Activated naive CD4-positive, alpha-beta T cell treated with anti-CD3 and anti-CD28 coated beads, Interleukin-2, amount 10 ng/mL, durations not matched to agents 7 days and 5 days (primary cell): ENCODE results near the gene SMYD5.
A peak's percentile ranks its signal among the peaks of the same experiment; 100 is the strongest.
"Not testable (repeated sequence)": the region's sequence is repeated elsewhere in the genome, so short reads cannot be mapped to it uniquely, and the experiment has no call there.

Source experiments
- CTCF ChIA-PET: fragments of 350-600 bp; sonication (Branson Sonifier 250); formaldehyde crosslinking; loops from one replicate; lab custom pipeline; 2021; ENCODE audit warnings: antibody characterized with exemption; lab: Charles Lee
- DNase-seq: peaks from one replicate; pipeline ENCODE4 v3.0.0-alpha.2; 2020
- H3K27ac Mint-ChIP-seq: one replicate; pipeline ENCODE4 v1.8.0; 2021; ENCODE audit warnings: mild to moderate bottlenecking, moderate library complexity, mixed read lengths
- H3K27me3 Mint-ChIP-seq: one replicate; pipeline ENCODE4 v1.8.0; 2021; ENCODE audit warnings: mild to moderate bottlenecking, mixed read lengths
- H3K36me3 Mint-ChIP-seq: one replicate; pipeline ENCODE4 v1.8.0; 2021; ENCODE audit warnings: mixed read lengths
- H3K4me1 Mint-ChIP-seq: one replicate; pipeline ENCODE4 v1.8.0; 2021; ENCODE audit warnings: mixed read lengths
- H3K4me3 Mint-ChIP-seq: one replicate; pipeline ENCODE4 v1.8.0; 2021; ENCODE audit warnings: mild to moderate bottlenecking, moderate library complexity, mixed read lengths
- H3K9me3 Mint-ChIP-seq: one replicate; pipeline ENCODE4 v1.8.0; 2021; ENCODE audit warnings: mixed read lengths

SMYD5 gene

DNA sequence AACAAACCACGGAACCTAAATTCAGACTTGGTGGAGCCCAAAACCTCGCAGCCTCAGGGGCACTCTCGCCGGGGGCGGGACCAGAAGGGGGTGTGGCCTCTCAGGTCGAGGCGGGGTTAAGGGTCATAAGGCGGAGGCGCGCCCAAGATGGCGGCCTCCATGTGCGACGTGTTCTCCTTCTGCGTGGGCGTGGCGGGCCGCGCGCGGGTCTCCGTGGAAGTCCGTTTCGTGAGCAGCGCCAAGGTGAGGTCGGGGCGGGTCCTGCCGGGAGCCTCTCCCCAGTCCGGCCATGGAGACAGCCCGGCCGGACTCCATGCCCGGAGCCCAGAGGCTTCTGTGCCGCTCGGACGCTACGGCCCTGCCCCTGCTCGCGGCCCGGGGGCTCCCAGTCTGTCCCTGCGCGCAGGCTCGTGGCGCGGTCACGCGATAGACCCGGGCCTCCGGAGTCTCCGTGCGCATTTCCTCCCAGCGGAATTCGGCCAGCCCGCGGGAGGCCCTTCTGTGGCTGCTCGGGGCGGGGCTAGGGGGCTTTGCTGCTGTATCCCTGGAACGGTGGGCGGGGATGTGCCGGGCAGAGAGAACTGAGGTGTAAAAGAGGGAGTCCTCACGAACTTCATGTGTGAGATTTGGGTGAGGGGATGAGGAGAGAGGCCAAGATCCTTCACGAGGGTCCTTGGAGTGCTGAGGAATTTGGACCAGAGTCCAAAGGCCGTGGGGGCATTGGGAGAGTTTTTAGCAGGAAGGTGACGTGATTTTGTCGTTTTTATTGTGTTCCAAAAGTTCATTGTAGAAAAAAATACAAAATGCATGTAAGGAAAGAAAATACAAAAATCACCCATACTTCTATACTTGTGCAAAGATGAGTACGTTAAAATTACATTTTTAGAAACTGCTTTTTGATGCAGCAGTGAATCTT is at the start of gene SMYD5:
Gene SMYD5, plus strand, starts transcription at position 126 of the 916 bp plus-strand sequence. Its CDS starts 22 bp downstream, at position 148.
- CTCF ChIA-PET: interaction anchor here (0.6 to 4.5 kb wide), 9 partner anchors 17 to 321 kb away, joined by 3 to 28 read pairs (median 6); partner anchors contain the start of gene PRADC1
- Mint-ChIP-seq H3K4me3 (peak within 1 kb of the TSS; percentile 92), H3K4me1 (peaks cover 32% of the 10 kb centered on the region)

DNA sequence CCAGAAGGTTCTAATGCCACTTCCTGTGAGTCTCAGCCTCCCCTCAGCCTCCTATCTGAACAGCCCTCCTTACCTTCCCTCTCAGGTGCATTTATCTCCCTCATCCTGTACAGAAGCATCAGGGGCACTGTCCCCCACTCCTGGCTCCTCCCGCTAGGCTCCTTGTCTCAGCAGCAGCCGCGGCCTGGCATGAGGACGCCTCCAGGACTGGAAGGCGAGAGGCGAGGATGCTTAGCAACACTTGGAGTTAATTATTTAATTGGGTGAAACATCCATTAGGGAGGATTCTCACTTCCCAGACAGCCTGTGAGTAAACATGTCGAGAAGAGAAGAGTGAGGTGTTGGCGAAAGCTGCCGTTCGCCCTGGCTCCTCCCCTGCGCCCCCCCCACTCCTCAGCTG is 48.1 kb upstream of the SMYD5 start:
- H3K9me3 Mint-ChIP-seq, H3K27ac Mint-ChIP-seq, H3K4me1 Mint-ChIP-seq, H3K36me3 Mint-ChIP-seq, DNase-seq, H3K4me3 Mint-ChIP-seq, CTCF ChIA-PET: not testable (repeated sequence)
- H3K27me3 Mint-ChIP-seq: peaks cover 16% of the 10 kb centered on the region

More for the DNA sequence above, at the start of gene SMYD5:
- H3K27ac Mint-ChIP-seq: peak within 1 kb of the TSS; percentile 91
- peak; percentile 95 for DNase-seq
- no peaks in the 10 kb centered on the region for H3K9me3 Mint-ChIP-seq
- no peaks in the 10 kb centered on the region for H3K36me3 Mint-ChIP-seq
- peaks cover 6% of the 10 kb centered on the region for H3K27me3 Mint-ChIP-seq

DNA sequence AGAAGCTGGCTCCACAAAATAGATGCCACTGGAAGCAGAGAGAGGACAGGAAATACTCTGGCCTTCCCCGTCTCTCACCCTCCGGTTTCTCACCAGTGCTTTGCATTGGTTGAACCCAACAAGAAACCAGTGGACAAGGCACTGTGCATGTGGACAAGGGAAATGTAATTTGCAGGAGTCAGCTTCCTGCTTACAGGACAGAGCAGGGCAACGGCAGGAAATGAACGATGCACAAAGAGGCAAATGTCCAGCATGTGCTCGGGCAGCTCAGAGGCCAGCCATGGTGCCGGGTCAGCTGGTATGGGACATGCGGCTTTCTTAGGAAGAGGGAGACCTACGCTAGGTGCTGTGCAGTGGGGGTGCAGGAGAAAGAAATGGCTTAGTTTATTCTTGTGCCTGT is 47.2 kb upstream of the SMYD5 start:
- H3K36me3 Mint-ChIP-seq, H3K9me3 Mint-ChIP-seq, H3K4me3 Mint-ChIP-seq, H3K27ac Mint-ChIP-seq, H3K4me1 Mint-ChIP-seq, CTCF ChIA-PET, DNase-seq: not testable (repeated sequence)
- peaks cover 17% of the 10 kb centered on the region for H3K27me3 Mint-ChIP-seq

DNA sequence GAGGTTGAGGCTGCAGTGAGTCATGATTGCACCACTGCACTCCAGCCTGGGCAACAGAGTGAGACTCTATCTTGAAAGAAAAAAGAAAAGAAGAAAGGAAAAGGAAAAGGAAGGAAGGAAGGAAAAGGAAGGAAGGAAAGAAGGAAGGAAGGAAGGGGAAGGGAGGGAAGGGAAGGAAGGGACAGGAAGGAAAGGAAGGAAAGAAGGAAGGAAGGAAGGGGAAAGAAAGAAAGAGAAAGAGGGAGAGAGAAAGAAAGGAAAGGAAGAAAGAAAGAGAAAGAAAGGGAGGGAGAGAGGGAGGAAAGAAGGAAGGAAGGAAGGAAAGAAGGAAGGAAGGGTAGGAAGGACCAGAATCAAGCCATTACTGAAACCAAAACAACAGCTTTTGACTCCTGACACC is 45.7 kb upstream of the SMYD5 start:
- H3K4me3 Mint-ChIP-seq, H3K4me1 Mint-ChIP-seq, DNase-seq, H3K36me3 Mint-ChIP-seq, H3K27ac Mint-ChIP-seq, CTCF ChIA-PET, H3K9me3 Mint-ChIP-seq: not testable (repeated sequence)
- peaks cover 32% of the 10 kb centered on the region for H3K27me3 Mint-ChIP-seq

DNA sequence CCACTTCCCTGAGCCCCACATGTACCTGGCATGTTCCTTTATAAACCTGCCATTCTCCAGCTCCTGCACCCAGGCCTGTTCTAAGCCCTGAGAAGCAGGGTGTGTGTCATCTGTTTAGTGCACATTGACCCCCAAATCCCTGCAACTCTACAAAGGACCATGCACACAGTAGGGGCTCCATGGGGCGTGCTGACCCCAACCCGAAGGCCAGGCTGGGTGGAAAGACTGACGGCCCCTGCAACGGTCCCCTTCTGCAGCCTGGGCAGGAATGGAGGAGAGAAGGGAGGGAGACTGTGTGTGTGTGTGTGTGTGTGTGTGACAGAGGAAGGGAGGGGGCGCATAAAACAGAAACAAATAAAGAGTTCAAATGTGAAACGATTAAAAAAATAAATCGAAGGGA is 43.7 kb upstream of the SMYD5 start:
- CTCF ChIA-PET, H3K4me1 Mint-ChIP-seq, H3K27ac Mint-ChIP-seq, H3K9me3 Mint-ChIP-seq, H3K4me3 Mint-ChIP-seq, DNase-seq, H3K36me3 Mint-ChIP-seq: not testable (repeated sequence)
- H3K27me3 Mint-ChIP-seq: peaks cover 52% of the 10 kb centered on the region

DNA sequence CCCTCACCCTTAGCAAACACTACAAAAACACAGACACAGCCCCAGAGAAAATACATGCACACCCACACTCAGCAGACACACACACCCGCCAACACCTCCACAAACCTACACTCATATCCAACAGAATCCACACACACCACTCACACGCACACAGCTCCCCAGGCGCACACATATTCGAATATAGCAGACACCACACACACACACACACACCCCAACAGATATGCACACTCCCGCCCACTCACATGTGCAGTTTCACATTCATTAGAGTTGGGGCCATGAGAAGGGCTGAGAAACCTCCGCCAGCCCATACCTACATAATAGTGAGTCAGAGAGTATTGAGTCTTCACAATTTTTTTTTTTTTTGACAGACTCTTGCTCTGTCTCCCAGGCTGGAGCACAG is 41.1 kb upstream of the SMYD5 start:
- peak; percentile 27 for DNase-seq
- CTCF ChIA-PET: no interaction called here
- no peaks in the 10 kb centered on the region for H3K36me3 Mint-ChIP-seq
- H3K4me3 Mint-ChIP-seq: no peak overlapping the region
- H3K27ac Mint-ChIP-seq: no peak overlapping the region
- H3K9me3 Mint-ChIP-seq: no peaks in the 10 kb centered on the region
- H3K27me3 Mint-ChIP-seq: peaks cover 78% of the 10 kb centered on the region
- peaks cover 13% of the 10 kb centered on the region for H3K4me1 Mint-ChIP-seq

DNA sequence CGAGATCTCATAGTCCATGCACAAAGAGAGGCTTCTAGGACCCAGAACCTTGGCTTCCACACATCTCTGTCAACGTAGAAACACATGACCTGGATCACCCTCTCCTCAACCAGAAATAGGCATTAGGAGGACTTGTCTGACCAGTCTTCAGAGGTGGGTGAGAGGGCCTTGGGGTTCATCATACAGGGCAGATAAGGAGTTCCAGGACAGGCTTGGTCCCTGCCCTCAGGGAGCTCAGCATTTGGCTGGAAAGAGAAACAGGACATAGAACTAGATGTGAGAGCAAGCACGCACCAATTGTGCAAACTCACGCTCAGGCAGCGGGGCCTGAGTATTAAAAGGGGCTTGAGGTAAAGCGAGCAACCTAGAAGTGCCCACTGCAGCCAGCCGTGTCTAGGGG is 40.3 kb upstream of the SMYD5 start:
- H3K27ac Mint-ChIP-seq: no peak overlapping the region
- peaks cover 13% of the 10 kb centered on the region for H3K4me1 Mint-ChIP-seq
- H3K36me3 Mint-ChIP-seq: no peaks in the 10 kb centered on the region
- no peak overlapping the region for H3K4me3 Mint-ChIP-seq
- no peak for DNase-seq
- peaks cover 81% of the 10 kb centered on the region for H3K27me3 Mint-ChIP-seq
- H3K9me3 Mint-ChIP-seq: no peaks in the 10 kb centered on the region
- CTCF ChIA-PET: interaction anchor here (1.5 kb wide), 1 partner anchor 89 kb away, joined by 3 read pairs; no protein-coding TSS in a partner anchor

DNA sequence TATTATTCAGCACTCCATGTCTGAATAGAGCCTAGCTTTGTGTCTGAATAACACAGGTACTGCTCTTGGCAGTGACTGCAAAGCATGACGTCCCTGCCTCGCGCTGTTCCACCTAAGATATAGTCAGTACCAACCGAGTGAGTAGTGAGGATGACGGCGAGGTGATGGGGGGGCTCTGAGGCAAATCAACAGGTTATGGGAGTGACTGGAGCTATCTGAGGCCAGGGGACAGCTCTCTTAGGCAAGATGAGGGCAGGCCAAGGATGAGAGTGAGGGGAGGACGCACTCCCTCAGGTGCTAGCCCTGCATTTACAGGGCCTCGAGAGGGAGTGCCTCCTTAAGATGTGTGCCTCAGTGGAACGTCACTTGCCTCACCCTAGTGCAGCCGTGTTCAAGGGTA is 39.8 kb upstream of the SMYD5 start:
- Mint-ChIP-seq H3K27ac (no peak overlapping the region), H3K36me3 (no peaks in the 10 kb centered on the region), H3K4me1 (peaks cover 13% of the 10 kb centered on the region), H3K4me3 (no peak overlapping the region), H3K9me3 (no peaks in the 10 kb centered on the region), H3K27me3 (peaks cover 79% of the 10 kb centered on the region)
- CTCF ChIA-PET: interaction anchor here (0.7 to 4.5 kb wide), 3 partner anchors 38 to 281 kb away, joined by 3 to 51 read pairs (median 3); no protein-coding TSS in a partner anchor
- no peak for DNase-seq

DNA sequence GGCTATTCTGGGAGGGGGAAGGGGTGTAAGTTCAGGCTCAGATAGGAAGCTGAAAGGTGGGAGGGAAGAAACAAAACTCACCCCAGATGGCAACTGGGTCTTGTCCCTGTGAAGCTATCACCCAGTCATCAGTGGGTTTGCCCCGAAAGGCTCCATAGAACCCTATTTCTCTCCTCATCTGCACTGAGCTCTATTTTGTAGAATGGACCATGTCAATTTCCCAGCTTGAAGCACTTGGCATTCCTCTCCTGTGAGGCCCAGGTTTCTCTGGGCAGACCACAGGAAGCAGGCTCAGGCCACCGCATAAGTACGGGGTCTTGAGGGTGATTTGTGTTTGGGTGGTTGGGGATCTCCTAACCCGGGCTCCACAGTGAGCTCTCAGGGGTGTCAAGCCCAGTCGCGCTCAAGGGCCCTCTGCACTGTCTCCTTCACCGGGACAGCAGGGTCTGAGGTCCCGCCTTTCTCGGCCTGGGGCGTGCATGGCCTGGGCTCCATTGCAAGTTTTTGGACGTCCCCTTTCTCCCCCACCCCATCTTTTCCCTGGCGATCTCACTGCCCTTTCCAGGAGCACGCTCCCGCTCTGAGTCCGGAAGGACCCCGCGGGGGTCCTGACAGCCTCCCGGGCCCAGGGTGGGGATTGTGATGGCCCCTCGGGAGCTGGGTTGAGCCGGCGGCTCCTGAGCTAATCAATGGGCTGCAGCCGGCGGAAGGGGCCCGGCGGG is 38.9 kb upstream of the SMYD5 start:
- H3K9me3 Mint-ChIP-seq: no peaks in the 10 kb centered on the region
- peaks cover 13% of the 10 kb centered on the region for H3K4me1 Mint-ChIP-seq
- CTCF ChIA-PET: interaction anchor here (0.7 to 4.5 kb wide), 4 partner anchors 39 to 282 kb away, joined by 3 to 51 read pairs (median 3); no protein-coding TSS in a partner anchor
- H3K27ac Mint-ChIP-seq: no peak overlapping the region
- no peak overlapping the region for H3K4me3 Mint-ChIP-seq
- no peaks in the 10 kb centered on the region for H3K36me3 Mint-ChIP-seq
- peaks cover 81% of the 10 kb centered on the region for H3K27me3 Mint-ChIP-seq
- DNase-seq: no peak

DNA sequence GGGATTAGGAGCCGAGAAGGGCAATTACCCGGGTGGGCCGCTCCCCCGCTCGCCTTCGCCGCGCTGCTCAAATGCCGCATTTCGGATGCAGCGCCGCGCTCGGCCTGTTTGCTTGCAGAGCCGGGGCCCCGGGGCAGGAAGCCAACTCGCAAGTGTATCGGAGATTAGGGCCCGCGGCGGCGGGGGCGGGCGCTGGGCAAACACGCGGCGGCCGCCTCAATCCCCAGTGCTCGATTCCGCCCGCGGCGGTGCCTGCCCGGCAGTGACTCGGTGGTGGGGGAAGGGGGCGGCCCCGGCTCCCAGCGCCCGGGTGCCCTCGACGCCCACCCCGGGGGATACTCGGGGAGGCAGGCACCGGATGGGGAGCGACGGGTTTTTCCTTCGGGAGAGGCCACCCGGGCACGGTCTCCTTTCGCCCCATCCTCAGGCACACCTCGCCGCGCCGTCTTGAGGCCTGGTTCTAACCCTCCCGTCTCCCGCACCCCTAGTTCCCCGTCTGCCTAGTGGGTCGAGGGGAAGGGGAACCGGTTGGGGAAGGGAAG is 38.3 kb upstream of the SMYD5 start:
- CTCF ChIA-PET: interaction anchor here (2.4 to 4.5 kb wide), 5 partner anchors 37 to 289 kb away, joined by 10 to 51 read pairs (median 34); partner anchors contain the start of gene SPR
- no peaks in the 10 kb centered on the region for H3K9me3 Mint-ChIP-seq
- peaks cover 13% of the 10 kb centered on the region for H3K4me1 Mint-ChIP-seq
- H3K36me3 Mint-ChIP-seq: no peaks in the 10 kb centered on the region
- DNase-seq: peak; percentile 81
- H3K27ac Mint-ChIP-seq: no peak overlapping the region
- H3K4me3 Mint-ChIP-seq: peak overlapping the region; percentile 80
- H3K27me3 Mint-ChIP-seq: peaks cover 83% of the 10 kb centered on the region

DNA sequence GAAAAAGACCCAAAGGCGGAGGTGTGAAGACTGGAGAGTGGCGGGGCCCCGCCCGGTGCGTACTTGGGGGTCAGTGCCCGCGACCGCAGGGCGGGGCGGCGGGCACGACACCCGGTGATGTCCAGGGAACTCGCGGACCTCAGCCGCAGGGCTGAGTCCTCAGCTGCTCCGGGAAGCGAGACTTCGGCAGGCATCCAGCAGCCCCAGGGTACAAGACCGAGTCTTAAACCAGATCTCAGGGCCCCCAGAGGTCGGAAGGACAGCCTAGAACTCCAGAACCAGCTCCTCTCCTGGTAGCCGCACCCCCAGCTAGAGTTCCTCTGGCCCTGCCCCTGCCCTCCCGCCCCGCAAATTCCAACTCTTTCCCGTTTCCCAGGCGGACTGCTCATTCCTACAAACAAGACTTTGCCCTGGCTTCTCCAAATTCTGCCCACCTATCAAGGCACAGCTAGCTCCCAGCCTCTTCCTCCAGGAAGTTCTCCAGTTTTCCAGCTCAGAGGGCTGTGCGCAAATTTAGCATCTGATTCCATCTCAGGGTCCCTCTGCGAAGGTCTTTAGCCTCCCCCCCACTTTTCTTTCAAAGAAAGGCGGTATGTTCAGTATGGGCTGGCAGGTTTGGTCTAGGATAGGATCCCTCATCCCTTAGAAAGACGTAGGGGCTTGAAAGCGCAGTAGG is 37.7 kb upstream of the SMYD5 start:
- CTCF ChIA-PET: interaction anchor here (0.8 to 4.5 kb wide), 25 partner anchors 11 to 314 kb away, joined by 3 to 51 read pairs (median 5); partner anchors contain the start of genes PRADC1 and SPR
- DNase-seq: peak; percentile 27
- Mint-ChIP-seq H3K27me3 (peaks cover 83% of the 10 kb centered on the region), H3K4me3 (peak overlapping the region; percentile 80), H3K27ac (peak overlapping the region; percentile 33), H3K9me3 (no peaks in the 10 kb centered on the region), H3K36me3 (no peaks in the 10 kb centered on the region), H3K4me1 (peaks cover 16% of the 10 kb centered on the region)

DNA sequence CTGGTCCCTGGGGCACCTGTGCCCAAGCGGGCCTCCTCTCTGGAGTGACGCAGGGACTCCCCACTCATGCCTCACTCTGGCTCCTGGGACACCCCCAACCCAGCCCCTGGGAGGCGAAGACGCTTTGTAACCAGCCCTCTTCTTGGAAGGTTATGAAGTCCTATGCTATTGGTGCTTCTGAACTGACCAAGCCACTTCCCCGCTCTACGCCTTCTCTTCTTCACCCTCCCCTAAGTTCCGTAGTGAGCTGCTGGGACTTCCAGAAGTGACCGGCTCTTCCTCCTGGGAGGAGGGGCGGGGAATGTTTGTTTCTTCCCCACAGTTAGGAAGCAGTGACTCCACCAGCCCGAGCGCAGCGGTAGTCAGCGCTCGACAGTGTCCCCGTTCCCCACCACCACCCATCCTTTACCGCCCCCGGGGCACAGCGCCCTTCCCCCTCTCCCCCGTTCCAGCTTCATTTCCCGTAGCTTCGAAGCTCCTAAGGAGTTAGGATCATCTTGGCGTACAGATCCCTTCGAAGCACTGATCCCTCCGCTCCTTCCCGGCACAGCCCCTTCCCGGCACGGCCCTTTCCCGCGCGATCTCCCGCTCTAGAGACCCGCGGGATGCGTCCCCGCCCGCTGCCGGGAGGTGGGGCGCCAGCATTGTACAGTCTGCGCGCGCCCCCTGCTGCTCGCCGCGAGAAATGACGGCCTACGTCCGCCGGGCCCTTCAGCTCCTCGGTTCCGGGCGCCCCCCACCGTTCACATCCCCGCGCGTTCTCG is 37.0 kb upstream of the SMYD5 start:
- no peaks in the 10 kb centered on the region for H3K36me3 Mint-ChIP-seq
- CTCF ChIA-PET: interaction anchor here (0.7 to 4.5 kb wide), 38 partner anchors 10 to 560 kb away, joined by 3 to 51 read pairs (median 5); partner anchors contain the start of genes PRADC1, RAB11FIP5, SPR and TPRKB
- H3K4me1 Mint-ChIP-seq: peaks cover 16% of the 10 kb centered on the region
- no peaks in the 10 kb centered on the region for H3K9me3 Mint-ChIP-seq
- no peak overlapping the region for H3K27ac Mint-ChIP-seq
- peaks cover 80% of the 10 kb centered on the region for H3K27me3 Mint-ChIP-seq
- peak; percentile 91 for DNase-seq
- H3K4me3 Mint-ChIP-seq: peak overlapping the region; percentile 80
